OCI-LY7 (cell line): ENCODE data around the gene SMIM44. TPM values are rescaled to one million over a fixed set of nuclear protein-coding genes. Genes with fewer than 3 reads are reported as not detected.
A peak's percentile ranks its signal among the peaks of the same experiment; 100 is the strongest.

Experiments used
- BruUV-seq: library from RNA; stranded (reverse); fragments of 400-500 nt; replicated peaks from 2 replicates; lab custom pipeline; 2021; lab: Mats Ljungman, UMichigan
- CTCF ChIA-PET: fragments of 300-600 bp; sonication (Branson Sonifier 250); formaldehyde crosslinking; loops from one replicate; lab custom pipeline; 2022; ENCODE audit warnings: antibody characterized with exemption; ENCODE audit not compliant: unreplicated experiment; lab: Charles Lee
- POLR2A ChIA-PET: fragments of 300-600 bp; sonication (Branson Sonifier 250); formaldehyde crosslinking; loops from one replicate; lab custom pipeline; 2022; ENCODE audit warnings: antibody characterized with exemption; lab: Charles Lee
- DNase-seq: peaks from one replicate; pipeline ENCODE4 v3.0.0-alpha.2; 2015; ENCODE audit warnings: low spot score
- H2AFZ ChIP-seq: fragments of 200-600 bp; sonication (generic), shearing (Covaris generic); 2 replicates; pipeline ENCODE4 v1.6.1; 2014; ENCODE audit warnings: mild to moderate bottlenecking, antibody characterized with exemption, low read length, moderate library complexity
- H3K27ac ChIP-seq: fragments of 200-600 bp; sonication (generic); 2 replicates; pipeline ENCODE4 v1.5.1; 2014; ENCODE audit warnings: mixed run types, low read depth, mild to moderate bottlenecking, moderate library complexity, low read length, inconsistent platforms; ENCODE audit not compliant: poor library complexity, severe bottlenecking
- H3K36me3 ChIP-seq: fragments of 200-600 bp; sonication (generic); 2 replicates; pipeline ENCODE4 v1.6.1; 2014; ENCODE audit warnings: mild to moderate bottlenecking, antibody characterized with exemption, low read length, moderate library complexity, mixed read lengths; ENCODE audit not compliant: insufficient read depth
- H3K4me1 ChIP-seq: fragments of 200-600 bp; sonication (generic); 2 replicates; pipeline ENCODE4 v1.5.1; 2014; ENCODE audit warnings: mild to moderate bottlenecking, low read length; ENCODE audit not compliant: insufficient read depth, poor library complexity, severe bottlenecking
- H3K4me2 ChIP-seq: fragments of 200-600 bp; sonication (generic); 2 replicates; pipeline ENCODE4 v1.6.1; 2014; ENCODE audit warnings: mild to moderate bottlenecking, low read length
- H3K4me3 ChIP-seq: fragments of 200-600 bp; sonication (generic); 2 replicates; pipeline ENCODE4 v1.5.1; 2014; ENCODE audit warnings: mild to moderate bottlenecking, low read depth, low read length; ENCODE audit not compliant: poor library complexity, severe bottlenecking
- H3K79me2 ChIP-seq: fragments of 200-600 bp; sonication (generic); 2 replicates; pipeline ENCODE4 v1.6.1; 2016; ENCODE audit warnings: low read depth, mild to moderate bottlenecking, low read length, moderate library complexity, mixed read lengths; ENCODE audit not compliant: insufficient read depth
- H3K9me2 ChIP-seq: fragments of 200-600 bp; sonication (generic); 2 replicates; pipeline ENCODE4 v1.6.1; 2016; ENCODE audit warnings: mild to moderate bottlenecking, low read length, mixed read lengths; ENCODE audit not compliant: insufficient read depth
- H3K9me3 ChIP-seq: fragments of 200-600 bp; sonication (generic); 2 replicates; pipeline ENCODE4 v1.6.1; 2014; ENCODE audit warnings: mild to moderate bottlenecking, mixed run types, low read length, mixed read lengths
- H4K20me1 ChIP-seq: fragments of 200-600 bp; sonication (generic); 2 replicates; pipeline ENCODE4 v1.6.1; 2014; ENCODE audit warnings: mild to moderate bottlenecking, antibody characterized with exemption, low read length, moderate library complexity, mixed read lengths; ENCODE audit not compliant: insufficient read depth
- EZH2phosphoT487 ChIP-seq: fragments of 200-600 bp; sonication (generic); IDR thresholded peaks from 2 replicates; pipeline ENCODE4 v1.6.1; 2018; ENCODE audit warnings: low read depth, borderline replicate concordance, mild to moderate bottlenecking, mixed run types, antibody characterized with exemption, low read length, moderate library complexity, mixed read lengths
- intact Hi-C: fragments of 100-400 bp; cut with micrococcal nuclease; formaldehyde crosslinking; loops from one replicate; pipeline ENCODE4 v1.10.0; 2022; ENCODE audit not compliant: unreplicated experiment
- total RNA-seq, 2 experiments: library from RNA; depleted of rRNA in 1 of 2; stranded (reverse); fragments of >200 nt in 1 of 2; shearing (Covaris generic) in 1 of 2; gene quantifications; 2 replicates each; pipeline ENCODE4 v1.2.3, GENCODE V29; 2014 to 2022
- TF ChIP-seq, protein P1 (sequence below): fragments of 200-600 bp; sonication (generic); conservative IDR thresholded peaks from 2 replicates; pipeline ENCODE4 v1.5.1; 2014; ENCODE audit warnings: mild to moderate bottlenecking, antibody characterized with exemption, low read length, moderate library complexity, mixed read lengths

SMIM44 gene
- total RNA-seq, 2 experiments from 2014 or later = not detected

DNA sequence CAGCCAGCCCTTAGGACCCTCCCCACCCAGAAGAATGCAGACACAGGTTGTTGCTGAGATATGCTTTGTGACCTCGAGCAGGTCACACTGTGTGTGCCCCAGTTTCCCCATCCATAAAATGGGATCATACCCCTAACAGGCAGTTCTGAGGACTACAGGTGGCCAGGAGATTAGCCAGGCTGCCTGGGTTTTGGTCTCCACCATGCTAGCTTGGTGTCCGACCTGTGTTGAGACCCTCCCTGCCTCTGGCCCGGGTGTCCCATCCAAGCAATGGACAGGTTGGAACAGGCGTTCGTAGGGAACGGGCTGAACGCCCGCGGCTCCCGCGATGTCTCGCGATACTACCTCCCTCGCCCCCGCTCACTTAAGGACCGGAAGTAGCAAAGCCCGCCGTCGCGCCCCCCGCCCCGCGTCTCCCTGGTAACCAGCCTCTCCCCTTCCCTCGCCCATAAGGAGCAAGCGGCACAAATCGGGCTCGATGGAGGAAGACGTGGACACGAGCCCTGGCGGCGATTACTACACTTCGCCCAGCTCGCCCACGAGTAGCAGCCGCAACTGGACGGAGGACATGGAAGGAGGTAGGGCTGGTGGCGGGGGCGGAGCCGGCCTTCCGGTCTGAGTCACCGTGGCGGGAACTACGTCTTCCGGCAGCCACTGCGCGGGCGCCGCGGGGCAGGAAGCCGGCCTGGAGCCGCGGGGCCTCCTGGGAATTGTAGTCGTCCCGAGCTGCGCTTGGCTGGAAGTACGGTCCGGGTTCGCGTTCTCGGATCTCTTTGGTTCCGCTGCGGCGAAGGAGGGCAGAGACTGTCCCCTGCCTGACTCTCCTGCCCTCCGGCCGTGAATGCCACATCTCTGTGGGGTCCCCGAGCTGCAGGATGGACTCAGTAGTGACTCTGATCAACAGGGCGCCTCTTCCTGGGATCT, 48.3 kb downstream of the SMIM44 start:
- H3K27ac ChIP-seq = peak overlapping the region; percentile 54
- no peaks in the 10 kb centered on the region for H4K20me1 ChIP-seq
- no peaks in the 10 kb centered on the region for H3K9me3 ChIP-seq
- no peaks in the 10 kb centered on the region for H3K79me2 ChIP-seq
- H2AFZ ChIP-seq = peak overlapping the region; percentile 90
- H3K4me2 ChIP-seq = peak overlapping the region; percentile 88
- TF ChIP-seq, protein P1, sequence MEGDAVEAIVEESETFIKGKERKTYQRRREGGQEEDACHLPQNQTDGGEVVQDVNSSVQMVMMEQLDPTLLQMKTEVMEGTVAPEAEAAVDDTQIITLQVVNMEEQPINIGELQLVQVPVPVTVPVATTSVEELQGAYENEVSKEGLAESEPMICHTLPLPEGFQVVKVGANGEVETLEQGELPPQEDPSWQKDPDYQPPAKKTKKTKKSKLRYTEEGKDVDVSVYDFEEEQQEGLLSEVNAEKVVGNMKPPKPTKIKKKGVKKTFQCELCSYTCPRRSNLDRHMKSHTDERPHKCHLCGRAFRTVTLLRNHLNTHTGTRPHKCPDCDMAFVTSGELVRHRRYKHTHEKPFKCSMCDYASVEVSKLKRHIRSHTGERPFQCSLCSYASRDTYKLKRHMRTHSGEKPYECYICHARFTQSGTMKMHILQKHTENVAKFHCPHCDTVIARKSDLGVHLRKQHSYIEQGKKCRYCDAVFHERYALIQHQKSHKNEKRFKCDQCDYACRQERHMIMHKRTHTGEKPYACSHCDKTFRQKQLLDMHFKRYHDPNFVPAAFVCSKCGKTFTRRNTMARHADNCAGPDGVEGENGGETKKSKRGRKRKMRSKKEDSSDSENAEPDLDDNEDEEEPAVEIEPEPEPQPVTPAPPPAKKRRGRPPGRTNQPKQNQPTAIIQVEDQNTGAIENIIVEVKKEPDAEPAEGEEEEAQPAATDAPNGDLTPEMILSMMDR = no peak
- intact Hi-C loops = loop anchor here (1.0 to 5.0 kb wide), 2 partner anchors 128 to 159 kb away; no protein-coding TSS in a partner anchor
- H3K4me1 ChIP-seq = peaks cover 6% of the 10 kb centered on the region
- CTCF ChIA-PET = no interaction called here
- H3K36me3 ChIP-seq = no peaks in the 10 kb centered on the region
- H3K4me3 ChIP-seq = peak overlapping the region; percentile 86
- POLR2A ChIA-PET = no interaction called here
- peak; percentile 99 for DNase-seq
- H3K9me2 ChIP-seq = no peaks in the 10 kb centered on the region
- BruUV-seq = no TSS peak

DNA sequence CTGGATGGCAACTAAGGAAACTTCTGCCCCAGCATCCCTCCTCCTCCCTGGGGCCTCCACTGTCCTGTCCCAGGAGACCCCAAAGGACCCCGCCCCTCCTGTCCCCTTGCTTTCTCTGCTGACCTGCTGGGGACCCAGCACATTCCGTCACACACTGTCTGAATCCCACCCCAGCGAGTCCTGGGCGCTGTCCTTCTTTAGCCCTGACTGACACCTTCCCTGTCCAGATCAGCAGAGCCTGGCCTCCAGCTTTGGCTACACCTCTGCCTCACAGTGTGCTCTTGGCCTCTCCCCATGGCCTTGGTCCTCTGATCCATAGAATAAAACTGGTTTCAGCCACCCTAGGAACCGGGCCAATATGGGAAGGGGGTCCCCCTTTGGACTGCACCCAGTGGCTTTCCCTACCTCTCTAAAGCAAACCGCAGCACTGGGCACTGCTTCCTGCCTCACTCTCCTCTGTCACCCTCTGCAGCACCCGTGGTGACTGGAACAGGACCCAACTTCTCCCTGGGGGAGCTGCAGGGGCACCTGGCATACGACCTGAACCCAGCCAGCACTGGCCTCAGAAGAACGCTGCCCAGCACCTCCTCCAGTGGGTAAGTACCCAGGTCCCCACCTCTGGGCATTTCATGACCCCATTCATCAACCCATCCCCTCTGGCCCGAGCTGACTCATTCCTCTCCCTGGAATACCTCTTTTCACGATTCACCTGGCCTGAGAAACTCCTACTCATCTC, 49.3 kb downstream of the SMIM44 start:
- no TSS peak for BruUV-seq

More for the DNA sequence above, 49.3 kb downstream of the SMIM44 start:
- Histone ChIP-seq H3K9me2 (no peaks in the 10 kb centered on the region), H3K4me1 (peaks cover 6% of the 10 kb centered on the region), H3K27ac (no peak overlapping the region), H3K9me3 (no peaks in the 10 kb centered on the region), H2AFZ (peak overlapping the region; percentile 90; the same call in 1 of the 2 replicates), H3K79me2 (no peaks in the 10 kb centered on the region), H4K20me1 (no peaks in the 10 kb centered on the region), H3K4me3 (peak overlapping the region; percentile 86), H3K4me2 (peak overlapping the region; percentile 88), H3K36me3 (no peaks in the 10 kb centered on the region)
- CTCF ChIA-PET = no interaction called here
- POLR2A ChIA-PET = no interaction called here
- intact Hi-C loops = loop anchor here (5.0 kb wide), 1 partner anchor 127 kb away; no protein-coding TSS in a partner anchor
- no peak for DNase-seq
- TF ChIP-seq, protein P1 = no peak
- TF ChIP-seq EZH2phosphoT487 = no peak
